OCI-LY7 (cell line): Measurements from ENCODE around the gene TMEM190.

Experiments used
- EZH2phosphoT487 ChIP-seq: fragments of 200-600 bp; sonication (generic); IDR thresholded peaks from 2 replicates; pipeline ENCODE4 v1.6.1; 2018; ENCODE audit warnings: low read depth, borderline replicate concordance, mild to moderate bottlenecking, mixed run types, antibody characterized with exemption, low read length, moderate library complexity, mixed read lengths
- TF ChIP-seq, protein P1 (sequence below): fragments of 200-600 bp; sonication (generic); conservative IDR thresholded peaks from 2 replicates; pipeline ENCODE4 v1.5.1; 2014; ENCODE audit warnings: mild to moderate bottlenecking, antibody characterized with exemption, low read length, moderate library complexity, mixed read lengths

DNA sequence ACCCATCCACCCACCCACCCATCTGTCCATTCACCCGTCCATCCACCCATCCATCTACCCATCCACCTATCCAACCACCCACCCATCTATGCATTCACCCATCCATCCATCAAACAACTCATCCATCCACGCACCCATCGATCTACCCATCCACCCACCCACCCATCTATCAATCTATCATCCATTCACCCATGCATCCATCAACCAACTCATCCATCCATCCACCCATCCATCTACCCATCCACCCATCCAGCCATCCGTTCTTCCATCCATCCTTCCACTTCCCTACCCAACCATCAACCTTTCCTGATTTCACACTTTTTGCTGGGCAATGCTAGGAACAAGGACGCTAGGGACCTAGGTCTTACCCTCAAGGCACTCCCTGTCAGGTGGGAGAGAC lies 5.4 kb downstream of the TMEM190 start:
- no peak for TF ChIP-seq EZH2phosphoT487
- TF ChIP-seq, protein P1, sequence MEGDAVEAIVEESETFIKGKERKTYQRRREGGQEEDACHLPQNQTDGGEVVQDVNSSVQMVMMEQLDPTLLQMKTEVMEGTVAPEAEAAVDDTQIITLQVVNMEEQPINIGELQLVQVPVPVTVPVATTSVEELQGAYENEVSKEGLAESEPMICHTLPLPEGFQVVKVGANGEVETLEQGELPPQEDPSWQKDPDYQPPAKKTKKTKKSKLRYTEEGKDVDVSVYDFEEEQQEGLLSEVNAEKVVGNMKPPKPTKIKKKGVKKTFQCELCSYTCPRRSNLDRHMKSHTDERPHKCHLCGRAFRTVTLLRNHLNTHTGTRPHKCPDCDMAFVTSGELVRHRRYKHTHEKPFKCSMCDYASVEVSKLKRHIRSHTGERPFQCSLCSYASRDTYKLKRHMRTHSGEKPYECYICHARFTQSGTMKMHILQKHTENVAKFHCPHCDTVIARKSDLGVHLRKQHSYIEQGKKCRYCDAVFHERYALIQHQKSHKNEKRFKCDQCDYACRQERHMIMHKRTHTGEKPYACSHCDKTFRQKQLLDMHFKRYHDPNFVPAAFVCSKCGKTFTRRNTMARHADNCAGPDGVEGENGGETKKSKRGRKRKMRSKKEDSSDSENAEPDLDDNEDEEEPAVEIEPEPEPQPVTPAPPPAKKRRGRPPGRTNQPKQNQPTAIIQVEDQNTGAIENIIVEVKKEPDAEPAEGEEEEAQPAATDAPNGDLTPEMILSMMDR: no peak
